Fibroblast of skin of back (primary cell): ENCODE data around the gene DGKA.

Experiments used
- DNase-seq: peaks from one replicate; pipeline ENCODE4 v3.0.0-alpha.2; 2013

DGKA gene

DNA sequence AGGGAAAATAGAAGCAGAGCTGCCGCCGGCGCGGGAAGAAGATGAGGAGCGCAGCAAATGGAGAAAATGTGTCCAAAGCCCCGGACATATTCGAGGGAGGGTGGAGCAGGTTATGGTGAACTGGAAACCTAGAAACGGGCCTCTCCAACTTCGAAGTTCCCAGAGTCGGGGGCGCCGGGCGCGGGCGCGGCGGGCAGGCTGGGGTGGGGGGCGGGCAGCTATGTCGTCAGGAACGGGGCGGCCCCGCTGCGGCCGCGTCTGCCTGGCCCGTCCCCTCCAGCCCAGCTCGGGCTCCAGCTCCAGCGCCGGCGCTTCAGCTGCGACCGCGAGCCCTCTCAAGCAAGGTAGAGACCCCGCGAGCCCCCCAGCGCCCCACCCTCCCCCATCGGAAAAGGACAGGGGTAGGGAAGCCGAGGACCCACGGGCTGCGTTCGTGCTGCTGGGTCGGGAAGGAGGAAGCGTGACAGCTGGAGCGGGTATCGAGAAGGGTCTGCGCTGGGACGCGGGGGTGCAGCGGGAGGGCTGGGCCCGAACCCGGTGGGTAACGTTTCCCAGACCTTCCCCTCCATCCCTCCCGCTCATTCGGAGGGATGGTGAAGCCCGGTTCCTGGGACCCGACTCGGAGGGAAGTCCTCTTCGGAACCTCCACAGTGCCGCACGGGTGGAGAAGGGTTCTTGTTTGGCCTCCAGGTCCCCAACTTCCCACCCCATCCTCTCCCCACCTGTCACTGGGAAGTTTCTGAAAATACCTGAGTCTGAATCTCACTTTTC, 1.0 kb downstream of the DGKA start:
- peak; percentile 50 for DNase-seq

DNA sequence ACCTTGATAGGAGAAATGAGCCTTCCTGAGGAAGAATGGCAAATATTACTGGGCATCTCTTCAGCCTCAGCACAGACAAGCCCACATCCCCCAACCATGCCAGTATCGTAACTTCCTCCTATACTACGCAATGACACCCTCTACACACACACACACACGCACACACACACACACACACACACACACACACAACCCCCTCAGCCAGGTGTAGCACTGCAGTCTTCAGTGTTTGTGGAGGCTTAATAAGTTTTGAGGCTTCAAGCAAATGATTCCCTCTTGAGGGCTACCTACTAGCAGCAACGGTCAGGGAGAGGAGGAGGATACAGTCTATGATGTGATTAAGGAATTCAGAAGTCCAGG, 1.6 kb downstream of the DGKA start:
- no peak for DNase-seq

DNA sequence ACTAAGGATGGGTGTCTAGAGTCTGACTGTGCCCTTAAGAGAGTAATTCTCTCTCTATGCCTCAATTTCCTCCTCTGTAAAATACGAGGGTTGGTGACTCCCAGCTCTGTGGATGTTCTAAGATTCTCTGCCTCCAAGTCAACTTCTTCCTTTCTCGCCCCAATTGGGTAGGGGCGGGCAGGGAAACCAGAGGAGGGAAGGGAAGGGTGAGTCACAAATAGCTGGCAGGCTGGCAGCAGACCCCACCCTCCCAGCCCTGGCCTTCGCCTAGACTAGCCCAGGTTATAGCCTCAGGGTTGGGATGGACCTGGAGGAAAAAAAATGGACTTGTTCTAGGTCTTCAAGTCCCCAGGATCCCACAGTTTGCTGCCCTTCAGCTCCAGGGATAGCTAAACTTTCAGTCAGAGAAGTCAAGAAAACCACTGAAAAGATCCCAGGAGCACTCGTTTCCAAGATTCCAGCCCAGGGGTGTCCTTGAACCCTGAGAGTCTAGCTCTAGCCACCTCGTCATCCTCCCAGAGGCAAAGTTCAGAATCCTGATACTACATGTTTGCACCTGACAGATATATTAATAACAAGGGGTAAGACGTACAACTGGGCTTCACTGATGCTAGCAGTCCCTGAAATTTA, 2.3 kb downstream of the DGKA start:
- DNase-seq = peak; percentile 73

DNA sequence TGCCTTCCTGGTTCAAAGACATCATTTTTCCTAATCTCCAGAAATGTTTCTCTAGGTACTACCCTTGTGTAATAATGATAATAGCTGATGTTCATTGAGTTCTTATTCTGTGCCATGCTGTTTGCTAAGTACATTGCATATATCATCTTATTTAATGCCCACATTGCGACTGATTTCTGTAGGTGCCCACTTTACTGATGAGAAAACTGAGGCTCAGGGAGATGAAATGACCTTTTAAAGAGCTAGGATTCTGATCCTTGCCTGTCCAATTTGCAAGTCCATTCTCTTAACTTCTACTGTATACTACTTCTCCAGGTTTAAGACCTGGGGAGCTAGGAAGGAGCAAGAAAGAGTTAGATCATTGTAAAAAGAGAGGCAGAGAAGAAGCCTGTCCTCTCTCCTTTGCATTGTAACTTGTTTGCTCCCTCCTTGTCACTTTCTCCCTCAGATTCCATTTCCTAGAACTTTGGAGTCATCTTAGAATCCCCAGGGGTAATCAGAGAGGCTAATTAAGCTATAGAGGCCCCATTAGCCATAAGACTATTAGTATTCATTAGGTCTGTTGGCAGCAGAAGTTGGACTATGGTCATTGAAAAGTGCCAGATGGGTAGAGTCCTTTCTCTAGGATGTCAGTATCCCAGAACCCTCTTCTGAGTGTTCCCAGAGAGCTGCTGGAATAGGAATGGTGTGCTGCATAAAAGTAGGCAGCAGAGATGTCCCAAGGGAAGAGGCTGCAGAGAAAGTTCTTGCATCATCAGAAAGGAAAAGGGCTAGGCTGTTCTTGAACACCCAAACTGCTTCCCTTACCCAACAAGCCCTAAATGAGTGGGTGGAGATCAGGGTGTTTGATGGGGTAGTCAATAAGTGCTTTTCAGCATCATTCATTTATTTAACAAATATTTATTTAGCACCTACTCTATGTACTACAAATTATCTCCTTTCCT, 3.1 kb downstream of the DGKA start:
- peak; percentile 35 for DNase-seq

DNA sequence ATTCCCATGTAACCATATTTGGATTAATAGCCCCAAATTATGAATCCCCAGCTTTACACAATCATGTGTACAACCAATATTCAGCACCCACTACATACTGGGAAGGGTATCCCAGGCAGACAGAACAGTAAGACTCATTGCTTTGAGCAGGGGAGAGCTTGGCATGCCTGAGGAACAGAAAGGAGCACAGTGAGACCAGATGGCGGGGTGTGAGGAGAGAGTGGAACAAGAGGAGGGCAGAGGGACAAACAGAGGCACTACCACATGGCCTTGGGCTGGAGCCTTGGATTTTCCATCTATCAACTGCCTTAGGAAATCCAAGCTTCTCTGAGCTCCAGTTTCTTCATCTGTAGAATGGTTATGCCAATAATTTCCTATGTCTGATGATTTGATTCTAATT, 3.8 kb downstream of the DGKA start:
- DNase-seq = no peak

DNA sequence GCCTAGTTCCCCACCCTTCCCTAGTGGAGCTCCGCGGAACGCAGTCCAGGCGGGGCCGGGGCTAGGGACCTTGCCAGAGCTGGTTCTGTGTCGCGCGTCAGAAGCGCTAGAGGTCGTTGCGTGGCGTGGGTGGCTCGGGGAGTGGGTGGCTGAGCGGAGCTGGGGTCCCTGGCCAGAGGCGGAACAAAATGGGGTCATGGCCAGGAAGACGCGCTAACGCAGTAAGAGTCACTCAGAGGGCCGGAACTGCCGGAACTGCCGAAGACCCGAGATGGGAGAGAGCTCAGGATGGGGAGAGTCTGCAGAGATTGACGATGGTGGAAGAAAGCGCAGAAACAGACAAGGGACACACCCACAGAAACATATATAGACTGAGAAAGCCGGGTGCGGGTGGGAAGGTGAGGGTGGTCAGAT, 4.8 kb downstream of the DGKA start:
- no peak for DNase-seq

DNA sequence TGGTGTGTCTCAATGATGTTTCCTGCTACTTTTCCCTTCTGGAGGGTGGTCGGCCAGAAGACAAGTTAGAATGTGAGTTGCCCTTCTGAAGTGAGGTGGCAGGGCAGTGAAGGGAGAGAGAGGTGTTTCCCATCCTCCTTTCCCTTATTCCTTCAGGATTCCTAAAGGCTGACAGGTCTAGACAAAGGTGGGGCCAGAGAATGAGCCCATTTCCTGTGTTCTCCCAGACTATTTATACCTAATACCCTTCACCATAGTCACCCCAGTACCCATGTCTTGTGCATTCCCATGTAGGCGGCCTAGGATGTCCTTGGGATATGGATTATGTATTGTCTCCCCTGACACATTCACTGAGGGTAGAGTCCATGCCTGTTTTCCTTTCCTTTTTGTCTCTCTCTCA, 7.0 kb downstream of the DGKA start:
- DNase-seq = peak; percentile 27

DNA sequence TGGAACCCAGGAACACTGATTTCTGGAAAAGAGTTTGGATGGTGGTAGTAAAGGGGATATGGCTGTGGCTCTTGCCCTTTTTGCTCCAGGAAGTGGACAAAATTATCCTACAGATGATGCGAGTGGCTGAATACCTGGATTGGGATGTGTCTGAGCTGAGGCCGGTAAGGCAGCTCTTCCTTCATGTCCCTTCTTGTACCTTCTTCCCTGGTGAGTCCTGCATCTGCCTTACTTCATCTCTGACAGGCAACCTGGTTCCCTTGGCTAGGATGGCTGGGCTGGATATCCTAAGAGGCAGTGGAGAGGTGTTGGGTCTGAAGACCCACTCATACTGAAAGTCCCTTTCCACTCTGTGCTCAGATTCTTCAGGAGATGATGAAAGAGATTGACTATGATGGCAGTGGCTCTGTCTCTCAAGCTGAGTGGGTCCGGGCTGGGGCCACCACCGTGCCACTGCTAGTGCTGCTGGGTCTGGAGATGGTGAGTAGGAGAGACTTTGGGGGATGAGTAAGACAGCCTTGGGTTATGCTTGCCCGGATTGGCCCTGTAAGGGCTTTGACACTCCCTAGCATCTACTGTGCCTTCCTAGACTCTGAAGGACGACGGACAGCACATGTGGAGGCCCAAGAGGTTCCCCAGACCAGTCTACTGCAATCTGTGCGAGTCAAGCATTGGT, 8.0 kb downstream of the DGKA start:
- DNase-seq = no peak

DNA sequence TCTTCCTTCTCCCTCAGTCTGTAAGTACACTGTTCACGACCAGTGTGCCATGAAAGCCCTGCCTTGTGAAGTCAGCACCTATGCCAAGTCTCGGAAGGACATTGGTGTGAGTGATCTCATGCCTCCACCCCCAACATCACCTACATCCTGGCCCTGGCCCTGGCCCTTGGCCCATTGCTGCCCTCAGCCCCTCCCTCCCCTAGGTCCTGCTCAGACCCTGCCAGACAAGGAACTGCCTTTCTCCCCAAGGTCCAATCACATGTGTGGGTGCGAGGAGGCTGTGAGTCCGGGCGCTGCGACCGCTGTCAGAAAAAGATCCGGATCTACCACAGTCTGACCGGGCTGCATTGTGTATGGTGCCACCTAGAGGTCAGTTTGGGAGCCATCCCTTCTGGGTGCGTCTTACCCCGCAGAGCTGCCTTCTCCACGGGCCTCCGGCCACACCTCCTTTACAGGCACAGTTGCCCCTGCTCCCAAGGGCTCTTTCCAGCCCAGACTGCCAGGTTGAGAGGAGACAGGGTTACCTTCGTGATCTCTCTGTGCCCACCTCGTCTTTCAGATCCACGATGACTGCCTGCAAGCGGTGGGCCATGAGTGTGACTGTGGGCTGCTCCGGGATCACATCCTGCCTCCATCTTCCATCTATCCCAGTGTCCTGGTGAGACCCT, 9.2 kb downstream of the DGKA start:
- DNase-seq = peak; percentile 79

DNA sequence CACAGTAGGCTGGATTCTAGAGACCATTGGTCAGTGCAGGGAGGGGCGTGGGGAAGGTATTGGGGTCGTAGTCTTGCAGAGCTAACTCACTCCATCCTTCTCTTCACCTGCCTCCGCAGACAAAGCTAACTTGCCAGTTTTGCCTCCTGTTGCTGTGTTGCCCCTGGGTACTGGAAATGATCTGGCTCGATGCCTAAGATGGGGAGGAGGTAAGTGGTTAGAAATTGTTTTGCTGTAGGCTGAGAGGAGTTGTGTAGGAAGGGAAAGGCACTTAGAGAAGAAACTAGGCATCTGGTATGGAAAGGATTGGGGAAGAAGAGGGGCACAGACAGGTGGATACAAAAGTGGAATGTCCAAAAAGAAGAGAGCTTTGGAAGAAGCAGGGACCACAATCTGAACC, 11.1 kb downstream of the DGKA start:
- no peak for DNase-seq

DNA sequence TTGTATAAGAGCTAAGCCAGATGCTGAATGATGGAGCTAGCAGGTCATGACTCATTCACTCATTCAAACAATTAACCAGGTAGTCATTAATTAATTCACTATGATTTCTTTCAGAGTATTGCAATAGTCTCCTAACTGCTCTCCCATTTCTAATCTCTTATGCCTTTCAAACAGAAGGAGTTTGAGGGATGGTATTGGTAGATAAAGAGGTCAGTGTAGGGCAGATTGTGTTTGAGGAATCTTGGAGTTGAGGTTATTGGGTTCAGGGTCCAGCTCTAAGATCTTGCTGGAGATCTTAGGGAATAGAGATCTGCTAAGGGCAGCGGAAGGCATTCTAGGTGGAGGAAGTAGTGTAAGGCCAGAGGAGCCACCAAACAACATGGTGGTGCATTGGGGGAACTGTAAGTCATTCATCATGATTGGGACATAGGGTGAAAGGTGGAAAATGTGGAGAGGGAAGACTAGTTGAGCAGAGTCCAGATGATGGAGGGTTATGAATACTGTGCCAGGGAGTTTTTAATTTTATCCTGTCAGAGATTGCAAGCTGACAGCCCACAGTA, 11.7 kb downstream of the DGKA start:
- no peak for DNase-seq

DNA sequence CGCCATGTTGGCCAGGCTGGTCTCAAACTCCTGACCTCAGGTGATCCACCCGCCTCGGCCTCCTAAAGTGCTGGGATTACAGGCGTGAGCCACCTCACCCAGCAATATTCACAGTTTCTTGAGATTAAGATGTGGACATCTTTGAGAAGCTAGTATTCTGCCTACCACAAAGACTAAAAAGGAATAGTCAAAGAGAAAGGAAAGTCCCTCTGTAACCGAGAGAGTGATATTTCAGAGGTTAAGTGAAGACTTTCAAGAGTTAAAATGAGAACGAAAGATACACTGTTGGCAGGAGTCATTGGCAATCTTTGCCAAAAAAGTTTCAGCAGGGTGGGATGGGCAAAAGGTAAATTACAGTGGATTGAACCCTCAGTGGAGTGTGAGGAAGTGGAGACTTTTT, 15.6 kb downstream of the DGKA start:
- DNase-seq = no peak

DNA sequence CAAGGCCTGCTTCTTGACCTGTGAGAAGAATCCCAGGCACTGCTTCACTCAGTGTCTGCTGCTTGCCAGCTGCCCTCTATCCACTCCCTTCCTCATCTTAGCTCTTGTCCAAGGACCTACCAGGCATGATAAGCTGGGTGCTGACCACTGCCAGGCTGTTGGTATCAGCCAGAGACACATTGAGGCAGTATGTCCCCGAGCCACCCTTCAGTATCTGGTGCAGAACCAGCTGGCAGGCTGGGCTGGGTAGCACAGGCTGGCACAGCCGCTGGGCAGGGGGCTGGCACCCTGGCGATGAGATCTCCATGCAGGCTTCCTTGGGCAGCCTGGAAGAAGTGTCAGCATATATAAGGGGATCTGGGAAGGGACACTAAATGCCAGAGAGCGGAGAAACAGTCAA, 24.4 kb downstream of the DGKA start:
- no peak for DNase-seq

DNA sequence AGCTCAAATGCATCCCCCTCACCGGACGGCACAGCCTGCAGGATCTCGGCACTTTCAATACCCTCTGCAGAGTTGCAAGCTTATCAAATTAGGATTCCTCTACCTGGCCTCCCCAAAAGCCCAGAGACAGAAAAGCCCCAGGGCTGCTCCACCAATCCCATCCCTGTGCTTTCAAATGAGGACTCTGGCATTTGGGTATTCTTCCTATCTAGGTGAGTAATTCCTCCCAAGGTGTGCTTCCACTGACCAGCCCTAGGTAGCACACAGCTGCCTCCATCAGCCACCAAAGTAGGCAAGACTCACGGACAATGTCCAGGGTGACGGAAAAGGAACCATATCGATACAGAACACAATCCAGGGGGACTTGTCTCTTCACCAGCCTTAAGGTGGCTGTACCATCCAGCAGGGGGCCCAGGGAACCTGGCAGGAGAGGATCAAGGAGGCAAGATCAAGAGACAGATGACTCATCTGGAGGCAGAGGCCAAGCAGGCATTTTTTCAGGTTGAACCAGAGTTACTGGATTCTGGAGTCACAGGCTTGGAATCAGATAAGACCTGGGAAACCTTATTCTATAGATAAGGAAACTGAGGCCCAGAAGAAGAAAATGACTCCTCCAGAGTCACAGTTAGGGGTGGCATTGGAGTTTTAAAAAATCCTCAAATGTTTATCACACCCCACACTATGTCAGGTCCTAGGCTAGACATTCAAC, 25.0 kb downstream of the DGKA start:
- peak; percentile 52 for DNase-seq

DNA sequence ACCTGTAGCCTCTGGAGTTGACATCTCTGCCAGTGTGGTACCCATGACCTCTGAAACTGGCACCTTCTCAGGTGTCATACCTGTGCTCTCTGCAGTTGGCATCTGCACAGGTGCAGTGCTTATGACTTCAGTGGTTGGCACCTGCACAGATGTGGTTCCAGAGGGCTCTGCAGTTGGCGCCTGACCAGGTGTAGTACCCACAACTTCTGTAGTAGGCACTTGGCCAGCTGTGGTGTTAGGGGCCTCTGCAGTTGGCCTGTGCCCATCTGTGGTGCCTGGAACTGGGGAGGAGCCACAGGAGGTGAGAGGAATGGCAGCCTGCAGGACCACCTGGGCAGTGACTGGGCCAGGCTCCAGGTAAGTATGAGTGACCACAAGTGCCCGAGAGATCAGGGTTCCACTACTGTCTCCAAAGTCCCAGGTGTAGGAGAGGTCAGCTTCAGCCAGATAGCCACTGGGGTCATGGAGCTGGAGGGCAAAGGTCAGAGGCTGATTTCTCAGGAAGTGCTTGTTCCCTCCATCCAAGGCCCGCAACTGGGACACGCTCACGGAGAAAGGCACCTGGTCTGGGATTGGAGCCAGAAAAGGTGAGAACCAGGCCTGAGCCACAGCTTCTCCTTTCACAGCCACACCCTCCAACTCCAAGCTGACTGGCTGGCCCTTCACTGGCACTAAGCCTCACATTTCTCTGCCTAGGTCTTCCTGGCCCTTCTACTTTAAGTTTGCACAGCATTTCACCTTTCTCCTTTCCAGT, 26.3 kb downstream of the DGKA start:
- no peak for DNase-seq

DNA sequence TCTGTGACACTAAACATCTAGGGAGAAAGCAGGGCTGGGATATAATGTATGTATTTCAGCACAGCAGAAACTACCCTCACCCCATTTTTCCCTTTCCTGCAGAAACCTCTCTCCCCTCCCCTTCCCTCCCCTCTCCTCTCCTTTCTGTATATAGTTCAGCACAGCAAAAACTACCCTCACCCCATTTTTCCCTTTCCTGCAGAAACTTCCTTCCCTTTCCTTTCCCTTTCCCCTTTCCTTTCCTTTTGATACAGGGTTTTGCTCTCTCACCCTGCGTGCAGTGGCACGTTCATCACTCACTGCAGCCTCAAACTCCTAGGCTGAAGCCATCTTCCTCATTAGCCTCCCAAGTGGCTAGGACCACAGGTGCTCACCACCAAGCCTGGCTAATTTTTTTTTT, 32.8 kb downstream of the DGKA start:
- DNase-seq = no peak

DNA sequence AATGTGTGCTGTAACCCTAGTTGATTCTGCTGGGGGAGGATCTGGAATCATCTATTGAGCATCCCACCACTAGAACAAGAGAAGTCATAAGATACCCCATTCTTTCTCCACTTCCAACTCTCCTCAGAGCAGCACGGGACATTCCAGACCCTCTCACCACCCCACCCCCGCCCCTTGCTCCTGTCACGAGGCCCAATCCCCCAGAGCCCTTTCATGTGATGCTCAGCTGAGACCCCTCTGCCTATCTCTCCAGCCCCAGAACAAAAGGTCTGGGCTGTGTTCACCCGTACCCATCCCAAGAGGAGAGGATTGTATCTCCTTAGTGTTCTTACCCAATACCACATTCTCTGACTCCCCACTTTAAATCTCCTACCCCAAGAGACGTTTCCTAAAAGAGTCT, 34.3 kb downstream of the DGKA start:
- DNase-seq = no peak

DNA sequence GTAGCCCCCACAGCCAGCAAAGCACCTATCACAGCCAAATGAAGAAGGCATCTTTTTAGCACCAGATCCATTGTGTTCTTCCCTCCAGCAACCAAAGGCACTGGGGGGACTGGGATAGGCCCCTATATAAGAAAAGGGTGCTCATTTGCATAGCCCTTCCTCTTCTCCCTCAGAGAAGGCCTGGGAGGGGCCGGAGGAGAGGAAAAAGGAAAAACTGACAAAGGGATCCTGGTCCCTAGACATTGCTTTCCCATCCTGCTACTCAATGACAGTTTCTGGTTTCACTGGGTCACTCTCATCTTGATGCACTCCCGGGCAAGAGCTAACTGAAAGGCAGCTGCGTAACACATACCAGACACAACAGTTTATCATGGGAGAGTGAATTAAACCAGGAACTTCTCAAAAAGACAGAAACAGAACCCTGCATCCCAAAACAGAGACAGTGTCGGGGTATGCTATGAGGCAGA, 35.0 kb downstream of the DGKA start, which contains the start of gene PMEL:
Gene PMEL, minus strand, starts transcription at position 102 of the 467 bp plus-strand sequence. Its CDS starts 31 bp downstream, at position 71.
- DNase-seq = peak; percentile 4

DNA sequence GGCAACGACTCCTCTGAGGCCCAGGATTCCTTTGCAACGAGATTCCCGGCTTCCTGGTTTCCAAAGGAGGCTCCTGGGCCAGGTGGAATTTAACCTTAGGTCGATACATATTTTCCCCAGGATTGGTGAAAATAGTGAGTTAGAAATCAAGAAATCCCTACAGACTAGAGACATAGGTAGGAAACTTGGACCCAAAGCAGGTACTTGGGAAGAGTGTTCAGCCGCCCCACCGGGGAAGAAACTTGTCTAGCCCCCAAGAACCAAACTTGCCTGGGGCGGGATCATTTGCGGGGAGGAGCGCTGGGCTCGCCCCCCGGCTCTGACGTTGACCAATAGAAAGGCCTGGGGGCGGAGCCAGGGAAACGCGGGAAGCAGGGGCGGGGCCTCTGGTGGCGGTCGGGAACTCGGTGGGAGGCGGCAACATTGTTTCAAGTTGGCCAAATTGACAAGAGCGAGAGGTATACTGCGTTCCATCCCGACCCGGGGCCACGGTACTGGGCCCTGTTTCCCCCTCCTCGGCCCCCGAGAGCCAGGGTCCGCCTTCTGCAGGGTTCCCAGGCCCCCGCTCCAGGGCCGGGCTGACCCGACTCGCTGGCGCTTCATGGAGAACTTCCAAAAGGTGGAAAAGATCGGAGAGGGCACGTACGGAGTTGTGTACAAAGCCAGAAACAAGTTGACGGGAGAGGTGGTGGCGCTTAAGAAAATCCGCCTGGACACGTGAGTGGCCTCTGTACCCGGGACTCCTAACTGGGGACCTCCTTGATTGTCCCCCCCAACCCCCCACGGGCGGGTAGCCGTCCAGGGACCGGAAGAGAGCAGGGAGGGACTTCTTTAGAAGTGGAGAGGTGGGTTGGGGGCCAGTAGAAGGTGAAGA, 35.7 kb downstream of the DGKA start, which contains the start of gene CDK2:
Gene CDK2, plus strand, starts transcription at position 423 of the 874 bp plus-strand sequence. Its CDS starts 179 bp downstream, at position 602.
- peak; percentile 81 for DNase-seq
